ENCODE data around the gene ZNF277.

The ZNF277 gene

DNA sequence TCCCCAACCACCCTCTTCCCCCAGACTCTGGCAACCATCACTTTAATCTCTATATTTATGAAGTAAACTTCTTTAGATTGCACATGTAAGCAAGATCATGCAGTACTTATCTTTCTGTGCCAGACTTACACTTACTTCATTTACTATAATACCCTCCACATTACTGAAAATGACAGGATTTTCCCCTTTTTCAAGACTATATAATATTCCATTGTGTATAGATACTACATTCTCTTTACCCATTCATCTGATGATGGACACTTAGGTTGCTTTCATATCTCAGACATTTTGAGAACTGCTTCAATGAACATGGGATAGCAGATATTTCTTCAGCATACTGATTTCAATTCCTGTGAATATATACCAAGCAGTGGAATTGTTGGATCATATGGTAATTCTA lies 4.7 kb upstream of the ZNF277 start:
- TF ChIP-seq FOXM1 (IDR thresholded peaks at IDR 0.05; ENCODE audit: borderline replicate concordance, low read depth) (no peak), YY1 (IDR thresholded peaks at IDR 0.05; ENCODE audit: low read depth) (no peak)

DNA sequence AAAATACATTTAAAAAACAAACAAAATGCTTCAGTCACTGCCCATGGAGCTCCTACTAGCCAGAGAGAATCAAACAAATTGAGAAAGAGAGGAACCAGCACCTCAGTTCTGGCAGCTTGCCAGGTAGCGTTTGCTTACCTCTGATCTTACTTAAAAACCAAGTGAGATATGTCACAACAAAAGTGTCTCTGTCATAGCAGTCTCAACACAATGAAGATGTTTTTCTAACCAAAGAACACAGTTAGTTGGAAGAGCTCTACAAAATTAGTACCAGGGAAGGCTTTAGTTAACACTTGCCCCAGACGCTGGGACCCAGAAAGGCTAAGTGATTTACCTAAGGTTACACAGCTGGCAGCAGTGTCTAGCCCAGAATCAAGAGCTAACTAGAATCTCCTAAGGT lies 3.7 kb upstream of the ZNF277 start:
- TF ChIP-seq NFIC (IDR thresholded peaks at IDR 0.05) (peak; percentile 48), TAF1 (IDR thresholded peaks at IDR 0.05; ENCODE audit: low read depth) (no peak)

DNA sequence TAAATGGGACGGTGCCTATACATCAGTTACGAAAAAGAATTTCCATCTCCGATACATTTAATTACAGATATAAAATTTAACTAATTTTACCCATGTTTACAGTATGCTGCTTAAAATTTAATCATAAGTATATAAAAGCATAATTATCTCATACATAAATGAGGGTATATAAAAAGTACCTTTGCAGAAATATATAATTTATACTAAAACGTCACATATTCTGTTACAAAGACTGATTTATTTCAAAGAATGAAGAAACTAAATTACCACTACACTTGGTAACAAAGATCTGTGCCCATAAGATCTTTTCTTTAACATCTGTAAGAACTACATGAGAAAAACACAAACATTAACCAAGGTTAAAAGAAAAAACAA lies 3.1 kb upstream of the ZNF277 start:
- TF ChIP-seq CEBPB (IDR thresholded peaks at IDR 0.05): no peak
- TF ChIP-seq RAD21 (IDR thresholded peaks at IDR 0.05; ENCODE audit: low read depth): no peak
- no peak for TF ChIP-seq ZBTB7A (IDR thresholded peaks at IDR 0.05; ENCODE audit: low read depth)
- no peak for TF ChIP-seq TAF1 (IDR thresholded peaks at IDR 0.05; ENCODE audit: low read depth)
- no peak for TF ChIP-seq EGR1 (IDR thresholded peaks at IDR 0.05)
- no peak for TF ChIP-seq EP300 (IDR thresholded peaks at IDR 0.05; ENCODE audit: borderline replicate concordance)
- TF ChIP-seq, protein P1, sequence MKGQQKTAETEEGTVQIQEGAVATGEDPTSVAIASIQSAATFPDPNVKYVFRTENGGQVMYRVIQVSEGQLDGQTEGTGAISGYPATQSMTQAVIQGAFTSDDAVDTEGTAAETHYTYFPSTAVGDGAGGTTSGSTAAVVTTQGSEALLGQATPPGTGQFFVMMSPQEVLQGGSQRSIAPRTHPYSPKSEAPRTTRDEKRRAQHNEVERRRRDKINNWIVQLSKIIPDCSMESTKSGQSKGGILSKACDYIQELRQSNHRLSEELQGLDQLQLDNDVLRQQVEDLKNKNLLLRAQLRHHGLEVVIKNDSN (IDR thresholded peaks at IDR 0.05): no peak
- TF ChIP-seq CREB1 (IDR thresholded peaks at IDR 0.05; ENCODE audit: low read depth): no peak
- TF ChIP-seq TCF12 (IDR thresholded peaks at IDR 0.05; ENCODE audit: low read depth): no peak
- TF ChIP-seq, protein P2, sequence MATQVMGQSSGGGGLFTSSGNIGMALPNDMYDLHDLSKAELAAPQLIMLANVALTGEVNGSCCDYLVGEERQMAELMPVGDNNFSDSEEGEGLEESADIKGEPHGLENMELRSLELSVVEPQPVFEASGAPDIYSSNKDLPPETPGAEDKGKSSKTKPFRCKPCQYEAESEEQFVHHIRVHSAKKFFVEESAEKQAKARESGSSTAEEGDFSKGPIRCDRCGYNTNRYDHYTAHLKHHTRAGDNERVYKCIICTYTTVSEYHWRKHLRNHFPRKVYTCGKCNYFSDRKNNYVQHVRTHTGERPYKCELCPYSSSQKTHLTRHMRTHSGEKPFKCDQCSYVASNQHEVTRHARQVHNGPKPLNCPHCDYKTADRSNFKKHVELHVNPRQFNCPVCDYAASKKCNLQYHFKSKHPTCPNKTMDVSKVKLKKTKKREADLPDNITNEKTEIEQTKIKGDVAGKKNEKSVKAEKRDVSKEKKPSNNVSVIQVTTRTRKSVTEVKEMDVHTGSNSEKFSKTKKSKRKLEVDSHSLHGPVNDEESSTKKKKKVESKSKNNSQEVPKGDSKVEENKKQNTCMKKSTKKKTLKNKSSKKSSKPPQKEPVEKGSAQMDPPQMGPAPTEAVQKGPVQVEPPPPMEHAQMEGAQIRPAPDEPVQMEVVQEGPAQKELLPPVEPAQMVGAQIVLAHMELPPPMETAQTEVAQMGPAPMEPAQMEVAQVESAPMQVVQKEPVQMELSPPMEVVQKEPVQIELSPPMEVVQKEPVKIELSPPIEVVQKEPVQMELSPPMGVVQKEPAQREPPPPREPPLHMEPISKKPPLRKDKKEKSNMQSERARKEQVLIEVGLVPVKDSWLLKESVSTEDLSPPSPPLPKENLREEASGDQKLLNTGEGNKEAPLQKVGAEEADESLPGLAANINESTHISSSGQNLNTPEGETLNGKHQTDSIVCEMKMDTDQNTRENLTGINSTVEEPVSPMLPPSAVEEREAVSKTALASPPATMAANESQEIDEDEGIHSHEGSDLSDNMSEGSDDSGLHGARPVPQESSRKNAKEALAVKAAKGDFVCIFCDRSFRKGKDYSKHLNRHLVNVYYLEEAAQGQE (IDR thresholded peaks at IDR 0.05; ENCODE audit: low read depth): no peak
- no peak for TF ChIP-seq YY1 (IDR thresholded peaks at IDR 0.05; ENCODE audit: low read depth)
- TF ChIP-seq TEAD4 (IDR thresholded peaks at IDR 0.05): no peak

DNA sequence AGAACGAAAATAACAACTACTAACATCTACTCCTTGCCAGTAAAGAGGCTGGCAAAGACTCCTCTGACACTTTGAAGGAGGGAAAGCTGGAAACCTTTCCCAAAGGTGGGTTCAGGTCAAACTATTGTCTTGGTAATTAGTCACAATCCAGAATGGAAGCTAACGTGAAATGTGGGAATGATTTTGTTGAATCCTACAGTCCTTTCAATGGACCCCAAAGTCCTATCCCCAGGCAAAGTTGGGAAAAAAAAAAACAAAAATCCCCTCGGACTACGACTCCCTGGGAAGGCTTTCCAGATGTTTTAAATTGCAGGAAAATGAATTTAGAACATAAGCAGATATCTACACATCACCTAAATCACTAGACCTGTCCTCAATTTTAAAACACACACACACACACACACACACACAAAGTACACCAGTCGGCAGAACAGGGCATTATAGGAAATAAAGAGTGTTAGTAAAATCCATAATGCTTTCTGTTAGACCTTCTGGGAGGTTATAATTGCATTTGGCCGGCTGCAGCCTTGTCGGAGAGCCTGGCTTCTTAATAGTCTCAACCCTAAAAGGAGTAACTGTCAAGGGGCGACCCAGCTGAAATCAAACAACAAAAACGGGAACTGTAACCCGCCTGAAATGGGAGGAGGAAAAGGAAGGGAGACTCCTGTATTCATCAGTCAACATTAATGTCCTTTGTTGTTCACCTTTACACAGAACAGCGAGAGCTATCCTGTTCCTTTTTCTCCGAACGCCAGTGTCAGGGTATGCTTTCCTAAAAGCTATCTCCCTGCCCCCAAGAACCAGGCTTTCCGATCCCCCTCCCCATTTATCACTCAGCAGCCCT lies 1.8 kb upstream of the ZNF277 start:
- TF ChIP-seq CEBPB (IDR thresholded peaks at IDR 0.05): no peak
- no peak for TF ChIP-seq CREB1 (IDR thresholded peaks at IDR 0.05; ENCODE audit: low read depth)
- TF ChIP-seq, protein P1 (IDR thresholded peaks at IDR 0.05): no peak
- TF ChIP-seq, protein P2 (IDR thresholded peaks at IDR 0.05; ENCODE audit: low read depth): no peak
- TF ChIP-seq FOXM1 (IDR thresholded peaks at IDR 0.05; ENCODE audit: borderline replicate concordance, low read depth): no peak
- TF ChIP-seq EP300 (IDR thresholded peaks at IDR 0.05; ENCODE audit: borderline replicate concordance): no peak
- no peak for TF ChIP-seq YY1 (IDR thresholded peaks at IDR 0.05; ENCODE audit: low read depth)
- TF ChIP-seq ZBTB7A (IDR thresholded peaks at IDR 0.05; ENCODE audit: low read depth): no peak
- TF ChIP-seq EGR1 (IDR thresholded peaks at IDR 0.05): no peak
- TF ChIP-seq TCF12 (IDR thresholded peaks at IDR 0.05; ENCODE audit: low read depth): no peak
- TF ChIP-seq, protein P3, sequence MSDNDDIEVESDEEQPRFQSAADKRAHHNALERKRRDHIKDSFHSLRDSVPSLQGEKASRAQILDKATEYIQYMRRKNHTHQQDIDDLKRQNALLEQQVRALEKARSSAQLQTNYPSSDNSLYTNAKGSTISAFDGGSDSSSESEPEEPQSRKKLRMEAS (IDR thresholded peaks at IDR 0.05): no peak
- no peak for TF ChIP-seq TEAD4 (IDR thresholded peaks at IDR 0.05)
- no peak for TF ChIP-seq RAD21 (IDR thresholded peaks at IDR 0.05; ENCODE audit: low read depth)

DNA sequence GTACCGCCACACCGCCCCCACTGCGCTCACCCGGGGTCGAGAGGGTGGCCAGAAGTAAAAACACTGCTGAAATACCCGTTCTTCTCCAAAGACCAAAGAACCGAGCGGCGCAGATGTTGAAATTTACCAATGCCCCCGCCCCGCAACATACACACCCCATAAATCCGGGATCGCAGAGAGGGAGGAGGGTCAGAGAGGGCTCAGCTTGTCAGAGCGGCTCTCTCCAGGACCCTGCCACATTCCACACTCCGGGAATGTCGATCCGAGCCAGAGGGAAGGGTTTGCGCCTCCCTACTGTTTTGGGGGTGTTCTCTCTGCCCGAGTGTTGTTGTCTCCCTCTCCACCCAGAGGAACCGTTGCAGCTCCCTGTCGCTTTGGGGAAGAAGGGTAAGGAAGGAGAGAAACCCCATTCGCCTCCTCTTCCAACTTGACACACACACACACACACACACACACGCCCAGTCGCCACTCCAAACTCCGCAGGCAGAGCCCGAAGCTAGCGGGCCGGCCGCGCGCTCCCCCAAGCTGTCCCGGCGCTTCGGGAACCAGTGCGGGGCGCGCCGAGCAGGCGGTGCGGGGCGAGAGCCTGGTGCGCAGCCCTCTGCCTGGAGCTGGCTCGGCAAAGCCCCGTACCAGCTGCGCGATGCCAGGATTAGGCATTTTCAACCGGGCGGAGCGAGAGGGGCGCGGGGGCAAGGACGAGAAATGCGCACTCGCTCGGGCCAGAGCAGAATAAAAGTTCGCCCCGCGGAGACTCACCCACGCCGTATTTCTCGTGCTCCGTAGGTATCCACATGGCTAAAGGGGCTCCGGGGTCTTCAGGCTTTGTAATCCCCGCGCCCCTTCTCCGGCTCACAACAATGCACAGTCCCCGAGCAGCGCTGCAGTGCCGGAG lies 905 bp upstream of the ZNF277 start:
- TF ChIP-seq ZBTB7A (IDR thresholded peaks at IDR 0.05; ENCODE audit: low read depth): peak; percentile 42; the same call in 1 of the 2 replicates
- no peak for TF ChIP-seq EP300 (IDR thresholded peaks at IDR 0.05; ENCODE audit: borderline replicate concordance)
- TF ChIP-seq CEBPB (IDR thresholded peaks at IDR 0.05): no peak
- TF ChIP-seq TCF12 (IDR thresholded peaks at IDR 0.05; ENCODE audit: low read depth): no peak
- TF ChIP-seq TEAD4 (IDR thresholded peaks at IDR 0.05): 0 out of 2 replicates have a peak, but pooled peaks have one; percentile 5

DNA sequence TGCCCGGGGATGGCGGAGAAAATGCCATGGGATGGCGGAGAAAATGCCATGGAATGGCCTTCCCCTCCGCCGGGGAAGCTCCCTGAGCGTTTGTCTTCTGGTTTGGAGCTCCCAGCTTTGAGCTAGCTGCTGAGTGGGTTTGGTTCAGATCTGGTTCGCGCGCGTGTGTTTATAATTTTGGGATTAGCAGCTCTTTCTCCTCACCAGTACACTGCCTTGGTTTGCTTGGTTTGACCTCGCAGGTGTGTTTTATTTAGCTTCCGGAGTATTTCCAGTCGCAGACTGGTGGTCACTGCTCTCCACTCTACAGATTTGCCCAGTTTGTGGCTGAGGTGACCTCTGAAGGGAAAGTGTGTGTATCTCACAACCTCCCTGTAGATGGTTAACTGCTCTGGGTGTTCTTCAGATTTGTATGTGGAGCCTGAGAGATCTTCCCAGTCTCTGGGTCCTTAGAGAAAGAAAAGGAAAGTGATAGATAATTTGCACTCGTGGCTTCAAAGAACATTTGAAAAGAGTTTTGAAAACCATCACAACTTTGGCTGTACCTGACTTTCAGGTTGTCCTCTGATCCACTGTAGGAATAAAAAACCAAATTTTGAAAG lies 597 bp downstream of the ZNF277 start:
- TF ChIP-seq NFIC (IDR thresholded peaks at IDR 0.05): no peak
- no peak for TF ChIP-seq CREB1 (IDR thresholded peaks at IDR 0.05; ENCODE audit: low read depth)
- no peak for TF ChIP-seq FOXM1 (IDR thresholded peaks at IDR 0.05; ENCODE audit: borderline replicate concordance, low read depth)
- no peak for TF ChIP-seq TCF12 (IDR thresholded peaks at IDR 0.05; ENCODE audit: low read depth)
- no peak for TF ChIP-seq RAD21 (IDR thresholded peaks at IDR 0.05; ENCODE audit: low read depth)
- no peak for TF ChIP-seq YY1 (IDR thresholded peaks at IDR 0.05; ENCODE audit: low read depth)
- no peak for TF ChIP-seq TEAD4 (IDR thresholded peaks at IDR 0.05)
- no peak for TF ChIP-seq ZBTB7A (IDR thresholded peaks at IDR 0.05; ENCODE audit: low read depth)
- TF ChIP-seq, protein P2 (IDR thresholded peaks at IDR 0.05; ENCODE audit: low read depth): no peak
